ENCODE results near the gene XPC. TPM values are rescaled to one million over a fixed set of nuclear protein-coding genes. Genes with fewer than 3 reads are reported as not detected.

XPC gene
- total RNA-seq, 6 experiments from 2014 or later = 14.4 to 23.1 (median 20.0) TPM

DNA sequence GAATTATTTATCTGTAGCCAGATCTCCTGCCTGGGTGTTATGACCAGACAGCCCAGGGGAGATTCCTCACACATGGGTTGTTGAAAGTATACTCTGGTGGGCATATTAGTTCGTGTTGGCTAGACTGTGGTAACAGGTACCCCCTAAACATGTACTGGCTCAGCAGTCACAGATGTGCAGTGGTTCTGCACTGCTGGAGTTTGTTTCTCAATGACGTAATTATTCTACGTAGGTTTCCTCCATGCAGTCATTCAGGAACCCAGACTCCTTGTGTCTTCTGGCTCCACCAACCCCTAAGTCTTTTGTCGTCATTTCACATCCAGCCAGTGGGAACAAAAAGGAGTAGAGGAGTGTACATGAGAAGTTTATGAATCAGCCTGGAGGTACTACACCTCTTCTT lies 16.5 kb upstream of the XPC start:
- DNase-seq (no peak), ATAC-seq (no peak)
- Histone ChIP-seq H3K9me3 (no peaks in the 10 kb centered on the region), H3K4me3 (no peak overlapping the region), H3K36me3 (peaks cover 0 to 7% (median 0%) of the 10 kb centered on the region in 4 donors), H3K27me3 (no peaks in the 10 kb centered on the region), H3K27ac (no peak overlapping the region), H3K4me1 (no peaks in the 10 kb centered on the region)
- 83% methylated on average over 3 of the region's 4 CpGs for WGBS (ENCODE audit: insufficient coverage, low coverage, low lambda C conversion rate, missing lambda C conversion rate)
- intact Hi-C loops (cut with DNase I) = no loop called here
- TF ChIP-seq POLR2A (IDR thresholded peaks at IDR 0.05) = no peak
- TF ChIP-seq, protein P1, sequence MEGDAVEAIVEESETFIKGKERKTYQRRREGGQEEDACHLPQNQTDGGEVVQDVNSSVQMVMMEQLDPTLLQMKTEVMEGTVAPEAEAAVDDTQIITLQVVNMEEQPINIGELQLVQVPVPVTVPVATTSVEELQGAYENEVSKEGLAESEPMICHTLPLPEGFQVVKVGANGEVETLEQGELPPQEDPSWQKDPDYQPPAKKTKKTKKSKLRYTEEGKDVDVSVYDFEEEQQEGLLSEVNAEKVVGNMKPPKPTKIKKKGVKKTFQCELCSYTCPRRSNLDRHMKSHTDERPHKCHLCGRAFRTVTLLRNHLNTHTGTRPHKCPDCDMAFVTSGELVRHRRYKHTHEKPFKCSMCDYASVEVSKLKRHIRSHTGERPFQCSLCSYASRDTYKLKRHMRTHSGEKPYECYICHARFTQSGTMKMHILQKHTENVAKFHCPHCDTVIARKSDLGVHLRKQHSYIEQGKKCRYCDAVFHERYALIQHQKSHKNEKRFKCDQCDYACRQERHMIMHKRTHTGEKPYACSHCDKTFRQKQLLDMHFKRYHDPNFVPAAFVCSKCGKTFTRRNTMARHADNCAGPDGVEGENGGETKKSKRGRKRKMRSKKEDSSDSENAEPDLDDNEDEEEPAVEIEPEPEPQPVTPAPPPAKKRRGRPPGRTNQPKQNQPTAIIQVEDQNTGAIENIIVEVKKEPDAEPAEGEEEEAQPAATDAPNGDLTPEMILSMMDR (IDR thresholded peaks at IDR 0.05) = no peak

DNA sequence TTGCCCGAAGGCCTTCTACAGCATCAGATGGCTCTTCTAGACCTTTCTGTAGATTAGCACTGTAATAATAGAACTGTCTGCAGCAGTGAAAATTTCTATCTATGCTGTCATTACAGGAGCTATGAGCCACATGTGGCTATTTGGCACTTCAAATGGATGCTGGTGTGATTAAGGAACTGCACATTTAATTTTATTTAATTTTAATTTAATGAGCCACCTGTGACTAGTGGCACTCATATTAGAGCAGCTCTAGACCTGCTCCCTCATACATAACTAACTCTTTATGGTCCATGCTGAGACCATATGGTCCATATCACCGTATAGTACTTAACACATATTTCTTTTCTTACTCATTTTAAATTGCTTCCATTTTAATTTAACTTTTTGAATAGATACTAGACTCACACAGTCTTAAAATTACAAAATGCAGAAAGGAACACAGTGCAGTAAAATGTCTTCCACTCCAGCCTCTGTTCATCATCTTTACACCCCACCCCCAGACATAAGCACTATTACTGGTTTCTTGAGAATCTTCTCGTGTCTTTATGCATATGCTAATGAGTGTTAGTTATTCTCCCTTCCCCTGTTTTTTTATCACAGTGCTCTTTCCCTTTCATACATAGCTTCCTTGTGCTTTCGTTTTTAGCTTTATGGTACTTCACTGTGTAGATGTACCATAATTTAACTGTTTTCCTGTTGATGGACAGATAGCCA lies 9.8 kb upstream of the XPC start:
- H3K4me1 ChIP-seq = peaks cover 0 to 4% (median 0%) of the 10 kb centered on the region in 4 donors
- H3K27ac ChIP-seq = no peak overlapping the region
- H3K9me3 ChIP-seq = no peaks in the 10 kb centered on the region
- H3K36me3 ChIP-seq = peaks cover 0 to 23% (median 2%) of the 10 kb centered on the region in 4 donors
- WGBS (ENCODE audit: insufficient coverage, low coverage, low lambda C conversion rate, missing lambda C conversion rate) = 59% methylated on average over 4 of the region's 4 CpGs
- ATAC-seq (no peak), DNase-seq (no peak)
- H3K4me3 ChIP-seq = no peak overlapping the region
- TF ChIP-seq, protein P1 (IDR thresholded peaks at IDR 0.05) = no peak
- TF ChIP-seq POLR2A (IDR thresholded peaks at IDR 0.05) = no peak
- no peaks in the 10 kb centered on the region for H3K27me3 ChIP-seq
- intact Hi-C loops (cut with DNase I) = no loop called here

DNA sequence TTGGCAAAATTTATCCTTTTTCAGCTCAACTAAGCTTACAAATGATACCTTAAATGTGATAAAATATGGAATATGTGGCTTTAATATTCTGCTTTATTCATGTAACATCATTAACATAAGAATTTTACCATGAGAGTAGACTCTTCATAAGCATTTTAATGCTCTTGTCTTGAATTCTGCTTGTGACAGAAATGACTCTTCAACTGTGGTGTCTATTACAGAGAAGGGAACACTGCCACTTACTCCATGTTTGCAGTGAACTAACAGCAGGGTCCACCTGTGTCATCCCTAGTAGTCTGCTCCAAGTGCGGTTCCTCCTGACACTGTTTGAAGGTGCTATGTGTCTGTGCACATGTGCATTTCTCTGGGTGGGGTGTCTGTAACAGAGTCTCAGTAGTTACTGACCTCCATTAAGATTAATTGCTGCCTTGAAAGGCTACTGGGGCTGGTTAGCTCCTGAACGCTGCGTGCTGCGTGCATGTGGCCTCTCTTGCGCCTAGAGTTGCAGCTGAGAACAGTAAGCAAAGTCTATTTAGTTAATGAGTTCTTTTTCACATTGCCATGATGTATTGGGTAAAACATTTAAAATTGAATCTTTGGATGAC lies 8.6 kb upstream of the XPC start:
- no peak for TF ChIP-seq POLR2A (IDR thresholded peaks at IDR 0.05)
- TF ChIP-seq, protein P1 (IDR thresholded peaks at IDR 0.05) = no peak
- ATAC-seq = no peak
- intact Hi-C loops (cut with DNase I) = no loop called here
- Histone ChIP-seq H3K9me3 (no peaks in the 10 kb centered on the region), H3K27me3 (no peaks in the 10 kb centered on the region), H3K4me1 (peaks cover 0 to 13% (median 0%) of the 10 kb centered on the region in 4 donors), H3K27ac (no peak overlapping the region), H3K4me3 (no peak overlapping the region), H3K36me3 (peaks cover 0 to 28% (median 6%) of the 10 kb centered on the region in 4 donors)
- 97% methylated on average over 5 of the region's 5 CpGs for WGBS (ENCODE audit: insufficient coverage, low coverage, low lambda C conversion rate, missing lambda C conversion rate)
- no peak for DNase-seq

DNA sequence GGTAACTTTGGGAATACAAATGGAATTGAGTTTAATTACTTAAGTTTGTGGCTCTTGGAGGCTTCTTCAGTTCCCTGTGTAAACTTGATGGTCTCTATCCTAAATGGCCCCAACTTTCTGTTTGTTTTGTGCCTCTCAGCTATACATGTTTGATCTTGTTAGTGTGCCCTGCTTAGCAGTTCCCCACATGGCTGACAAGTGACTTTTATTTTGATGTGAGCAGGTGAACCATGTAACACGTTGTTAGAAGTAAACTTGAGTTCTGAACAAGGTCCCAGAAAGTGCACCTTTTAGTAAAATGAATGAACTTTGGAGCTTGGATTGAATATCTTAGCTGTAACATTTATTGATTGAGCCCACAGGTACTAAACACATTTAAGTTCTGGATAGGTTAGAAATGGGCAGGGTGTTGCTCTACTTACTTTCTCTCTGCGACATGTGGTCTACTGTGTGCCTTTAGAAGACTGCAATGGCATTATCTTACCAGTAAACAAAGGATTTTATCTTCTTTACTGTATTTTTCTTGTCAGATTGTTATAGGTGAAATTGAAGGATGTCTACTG lies 4.7 kb upstream of the XPC start:
- Histone ChIP-seq H3K4me1 (peaks cover 0 to 20% (median 0%) of the 10 kb centered on the region in 4 donors), H3K4me3 (no peak overlapping the region), H3K9me3 (no peaks in the 10 kb centered on the region), H3K27me3 (no peaks in the 10 kb centered on the region), H3K36me3 (peaks cover 0 to 34% (median 7%) of the 10 kb centered on the region in 4 donors), H3K27ac (no peak overlapping the region)
- ATAC-seq = no peak
- TF ChIP-seq POLR2A (IDR thresholded peaks at IDR 0.05) = no peak
- TF ChIP-seq, protein P1 (IDR thresholded peaks at IDR 0.05) = no peak
- WGBS (ENCODE audit: insufficient coverage, low coverage, low lambda C conversion rate, missing lambda C conversion rate) = 56% methylated on average over 2 of the region's 2 CpGs
- DNase-seq = no peak
- intact Hi-C loops (cut with DNase I) = no loop called here

All from right lobe of liver (tissue), 6 donors.